ENCODE data around the gene KCNMA1.
A peak's percentile ranks its signal among the peaks of the same experiment; 100 is the strongest.

Gene KCNMA1

GRCh38 chr10:77474939-77475338 lies 162.7 kb downstream of the KCNMA1 start:
- TF ChIP-seq GATA3 (IDR thresholded peaks at IDR 0.05; ENCODE audit: low read depth, low read length) (no peak), GATA2 (IDR thresholded peaks at IDR 0.05; ENCODE audit: low read depth, low read length) (no peak)

- no peak for TF ChIP-seq GATA2 (IDR thresholded peaks at IDR 0.05; ENCODE audit: low read depth, low read length)
- no peak for TF ChIP-seq GATA3 (IDR thresholded peaks at IDR 0.05; ENCODE audit: low read depth, low read length)
Measured at GRCh38 chr10:77474386-77474785, 163.2 kb downstream of the KCNMA1 start.

- TF ChIP-seq GATA2 (IDR thresholded peaks at IDR 0.05; ENCODE audit: low read depth, low read length): no peak
- TF ChIP-seq GATA3 (IDR thresholded peaks at IDR 0.05; ENCODE audit: low read depth, low read length): no peak
Measured at GRCh38 chr10:77472146-77472545, 165.5 kb downstream of the KCNMA1 start.

- no peak for TF ChIP-seq GATA2 (IDR thresholded peaks at IDR 0.05; ENCODE audit: low read depth, low read length)
- no peak for TF ChIP-seq GATA3 (IDR thresholded peaks at IDR 0.05; ENCODE audit: low read depth, low read length)
Measured at GRCh38 chr10:77471069-77471536, 166.5 kb downstream of the KCNMA1 start.

- TF ChIP-seq GATA2 (IDR thresholded peaks at IDR 0.05; ENCODE audit: low read depth, low read length) (no peak), GATA3 (IDR thresholded peaks at IDR 0.05; ENCODE audit: low read depth, low read length) (no peak)
Measured at GRCh38 chr10:77467422-77467963, 170.1 kb downstream of the KCNMA1 start.

GRCh38 chr10:77463967-77464745 lies 173.5 kb downstream of the KCNMA1 start:
- TF ChIP-seq GATA2 (IDR thresholded peaks at IDR 0.05; ENCODE audit: low read depth, low read length): no peak
- no peak for TF ChIP-seq GATA3 (IDR thresholded peaks at IDR 0.05; ENCODE audit: low read depth, low read length)

- TF ChIP-seq GATA2 (IDR thresholded peaks at IDR 0.05; ENCODE audit: low read depth, low read length): no peak
- TF ChIP-seq GATA3 (IDR thresholded peaks at IDR 0.05; ENCODE audit: low read depth, low read length): no peak
Measured at GRCh38 chr10:77463499-77463898, 174.1 kb downstream of the KCNMA1 start.

- TF ChIP-seq GATA2 (IDR thresholded peaks at IDR 0.05; ENCODE audit: low read depth, low read length): no peak
Measured at GRCh38 chr10:77461636-77462296, 175.8 kb downstream of the KCNMA1 start.

GRCh38 chr10:77459905-77460304 lies 177.7 kb downstream of the KCNMA1 start:
- no peak for TF ChIP-seq GATA2 (IDR thresholded peaks at IDR 0.05; ENCODE audit: low read depth, low read length)
- no peak for TF ChIP-seq GATA3 (IDR thresholded peaks at IDR 0.05; ENCODE audit: low read depth, low read length)

GRCh38 chr10:77458986-77459590 lies 178.5 kb downstream of the KCNMA1 start:
- TF ChIP-seq GATA2 (IDR thresholded peaks at IDR 0.05; ENCODE audit: low read depth, low read length) (no peak), GATA3 (IDR thresholded peaks at IDR 0.05; ENCODE audit: low read depth, low read length) (no peak)

GRCh38 chr10:77457721-77458120 lies 179.9 kb downstream of the KCNMA1 start:
- TF ChIP-seq GATA2 (IDR thresholded peaks at IDR 0.05; ENCODE audit: low read depth, low read length) (no peak), GATA3 (IDR thresholded peaks at IDR 0.05; ENCODE audit: low read depth, low read length) (no peak)

GRCh38 chr10:77457266-77457665 lies 180.3 kb downstream of the KCNMA1 start:
- TF ChIP-seq GATA2 (IDR thresholded peaks at IDR 0.05; ENCODE audit: low read depth, low read length): no peak
- TF ChIP-seq GATA3 (IDR thresholded peaks at IDR 0.05; ENCODE audit: low read depth, low read length): no peak

GRCh38 chr10:77456414-77456813 lies 181.2 kb downstream of the KCNMA1 start:
- TF ChIP-seq GATA2 (IDR thresholded peaks at IDR 0.05; ENCODE audit: low read depth, low read length) (0 out of 2 replicates have a peak, but pooled peaks have one; percentile 32), GATA3 (IDR thresholded peaks at IDR 0.05; ENCODE audit: low read depth, low read length) (no peak)

GRCh38 chr10:77455561-77455960 lies 182.0 kb downstream of the KCNMA1 start:
- TF ChIP-seq GATA2 (IDR thresholded peaks at IDR 0.05; ENCODE audit: low read depth, low read length): no peak
- no peak for TF ChIP-seq GATA3 (IDR thresholded peaks at IDR 0.05; ENCODE audit: low read depth, low read length)

Measured in SH-SY5Y (cell line).